Endothelial cell of umbilical vein (primary cell): ENCODE results near the gene MMP24.

Source experiments
- MYC ChIP-seq: IDR thresholded peaks from one replicate; pipeline ENCODE4 v1.6.1; 2011; ENCODE audit warnings: mild to moderate bottlenecking, low read depth, low read length
- POLR2A ChIP-seq: IDR thresholded peaks from 2 replicates; pipeline ENCODE4 v1.6.1; 2012; ENCODE audit warnings: low read depth, mild to moderate bottlenecking, control low read depth, low read length
- POLR2AphosphoS5 ChIP-seq: IDR thresholded peaks from 2 replicates; pipeline ENCODE4 v1.6.1; 2012; ENCODE audit warnings: low read depth, mild to moderate bottlenecking, control low read depth, low read length, moderate library complexity; ENCODE audit not compliant: insufficient read depth
- TF ChIP-seq, protein P1 (sequence below), 2 donors: IDR thresholded peaks; 1 replicate in 1 of 2; 2 replicates in 1 of 2; pipeline ENCODE4 v1.5.1; 2011; ENCODE audit warnings: low read length in 2 of 2, mild to moderate bottlenecking in 2 of 2, moderate library complexity in 2 of 2, control low read depth in 1 of 2, inconsistent platforms in 1 of 2, low read depth in 1 of 2; ENCODE audit not compliant: insufficient read depth in 1 of 2; ENCODE audit errors: extremely low read depth in 1 of 2

DNA sequence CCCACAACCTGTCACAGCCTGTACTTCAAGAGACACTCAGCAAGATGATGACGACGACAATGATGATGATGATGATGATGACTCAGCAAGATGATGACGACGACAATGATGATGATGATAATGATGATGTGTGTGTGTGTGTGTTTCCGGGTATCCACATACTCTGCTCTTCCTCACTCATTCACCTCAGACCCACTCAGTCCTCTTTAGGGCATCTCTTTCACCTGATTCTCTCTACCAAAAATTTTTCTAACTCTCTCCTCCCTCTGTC is 59.3 kb downstream of the MMP24 start:
- TF ChIP-seq MYC (no peak), POLR2AphosphoS5 (no peak), POLR2A (no peak)
- TF ChIP-seq, protein P1, sequence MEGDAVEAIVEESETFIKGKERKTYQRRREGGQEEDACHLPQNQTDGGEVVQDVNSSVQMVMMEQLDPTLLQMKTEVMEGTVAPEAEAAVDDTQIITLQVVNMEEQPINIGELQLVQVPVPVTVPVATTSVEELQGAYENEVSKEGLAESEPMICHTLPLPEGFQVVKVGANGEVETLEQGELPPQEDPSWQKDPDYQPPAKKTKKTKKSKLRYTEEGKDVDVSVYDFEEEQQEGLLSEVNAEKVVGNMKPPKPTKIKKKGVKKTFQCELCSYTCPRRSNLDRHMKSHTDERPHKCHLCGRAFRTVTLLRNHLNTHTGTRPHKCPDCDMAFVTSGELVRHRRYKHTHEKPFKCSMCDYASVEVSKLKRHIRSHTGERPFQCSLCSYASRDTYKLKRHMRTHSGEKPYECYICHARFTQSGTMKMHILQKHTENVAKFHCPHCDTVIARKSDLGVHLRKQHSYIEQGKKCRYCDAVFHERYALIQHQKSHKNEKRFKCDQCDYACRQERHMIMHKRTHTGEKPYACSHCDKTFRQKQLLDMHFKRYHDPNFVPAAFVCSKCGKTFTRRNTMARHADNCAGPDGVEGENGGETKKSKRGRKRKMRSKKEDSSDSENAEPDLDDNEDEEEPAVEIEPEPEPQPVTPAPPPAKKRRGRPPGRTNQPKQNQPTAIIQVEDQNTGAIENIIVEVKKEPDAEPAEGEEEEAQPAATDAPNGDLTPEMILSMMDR (IDR thresholded peaks at IDR 0.05; ENCODE audit: extremely low read depth in 1 of 2, insufficient read depth in 1 of 2, low read depth in 1 of 2, low read length in 2 of 2) = no peak
